Heart left ventricle (tissue), 16 donors: ENCODE results near the gene SLC16A11. TPM values are rescaled to one million over a fixed set of nuclear protein-coding genes. Genes with fewer than 3 reads are reported as not detected.

Experiments used
- ATAC-seq, 4 donors: fragments of 200-7000 bp; cut with Tn5 transposase; one replicate each; pipeline ENCODE4 v1.9.1; 2020 to 2022; ENCODE audit warnings: moderate library complexity in 4 of 4, mild to moderate bottlenecking in 3 of 4, moderate number of reproducible peaks in 1 of 4
- DNase-seq, 5 donors: peaks; one replicate each; pipeline ENCODE4 v3.0.0-alpha.2; 2020
- H3K27ac ChIP-seq, 12 donors: fragments of 200-600 bp; sonication (generic) in 4 of 12; one replicate each; pipeline versions ENCODE4 v1.5.0 to v1.8.0; 2016 to 2022; ENCODE audit warnings: mild to moderate bottlenecking in 2 of 12
- H3K27me3 ChIP-seq, 9 donors: fragments of 200-600 bp; sonication (generic) in 2 of 9; one replicate each; pipeline versions ENCODE4 v1.5.1 to v1.8.0; 2016 to 2022; ENCODE audit warnings: mild to moderate bottlenecking in 3 of 9
- H3K36me3 ChIP-seq, 9 donors: fragments of 200-600 bp; sonication (generic) in 2 of 9; one replicate each; pipeline versions ENCODE4 v1.5.0 to v1.8.0; 2018 to 2022; ENCODE audit warnings: mild to moderate bottlenecking in 2 of 9
- H3K4me1 ChIP-seq, 12 donors: fragments of 200-600 bp; sonication (generic) in 4 of 12; one replicate each; pipeline versions ENCODE4 v1.5.0 to v1.8.0; 2016 to 2022; ENCODE audit warnings: mild to moderate bottlenecking in 3 of 12
- H3K4me3 ChIP-seq, 12 donors: fragments of 200-600 bp; sonication (generic) in 4 of 12; one replicate each; pipeline versions ENCODE4 v1.5.0 to v1.8.0; 2017 to 2022; ENCODE audit warnings: mild to moderate bottlenecking in 9 of 12, moderate library complexity in 4 of 12
- H3K9me3 ChIP-seq, 12 donors: fragments of 200-600 bp; sonication (generic) in 4 of 12; one replicate each; pipeline versions ENCODE4 v1.5.0 to v1.8.0; 2016 to 2022; ENCODE audit warnings: mild to moderate bottlenecking in 1 of 12
- CTCF ChIP-seq, 12 donors: fragments of 200-600 bp; sonication (generic) in 4 of 12; IDR thresholded peaks; one replicate each; pipeline versions ENCODE4 v1.5.0 to v1.8.0; 2018 to 2022; ENCODE audit warnings: antibody characterized with exemption in 12 of 12, mild to moderate bottlenecking in 5 of 12
- POLR2A ChIP-seq, 2 donors: fragments of 450-650 bp; IDR thresholded peaks; one replicate each; pipeline ENCODE4 v1.6.1; 2017; ENCODE audit warnings: antibody characterized with exemption in 2 of 2, mild to moderate bottlenecking in 2 of 2, moderate library complexity in 2 of 2
- WGBS, 4 donors: extraction: QIAGEN DNeasy Blood & Tissue Kit in 2 of 4; methylation state at CpG; one replicate each; pipeline versions ENCODE4 v1.1.5 to v1.1.7; 2013 to 2018; 5-methylcytosine and 5-hydroxymethylcytosine counted together
- intact Hi-C, 10 donors: fragments of 100-400 bp; cut with DNase I; formaldehyde crosslinking; loops; one replicate each; pipeline versions ENCODE4 v1.11.1 to v1.14.2; 2022
- polyA plus RNA-seq, 2 donors: library from polyadenylated mRNA; stranded (reverse); fragments of 200-250 nt; gene quantifications; one replicate each; pipeline ENCODE4 v1.2.3, GENCODE V29; 2013
- total RNA-seq, 9 donors: library from RNA; depleted of rRNA in 2 of 9; stranded (reverse); fragments of >200 nt in 2 of 9; fragmentation: NEBNext Ultra II Directional in 3 of 9; extraction: Animal tissue kit (Norgen Biotek cat#: 25700) in 3 of 9; gene quantifications; one replicate each; pipeline versions ENCODE4 v1.1.0 to v1.2.4, GENCODE V29; 2016 to 2023
- donor health status: ischemic (EF 13 %, LVEDD 7.1; RV severe dilation, severe dysfunction).
- donor health status: healthy with polysubstance abuse.
- donor health status: DM: no; HTN: yes; CAD: no.
- donor health status: DM: no; HTN: no; CAD: no.
- donor health status: ischemic (EF 25% LVEDD 6.9; RV normal size, moderate dysfunction).
- donor health status: ischemic (EF 25% LVEDD 5.7; RV mildly dilated, moderate dysfunction).
- donor health status: healthy.
- donor health status: DM: yes; HTN: yes; CAD: no.
- donor health status: ischemic (EF 35%, LVEDD 5.7; RV mildly dilated, moderate dysfunction).
- donor health status: nonischemic (EF 11% LVEDD 7.7; RV severe dilation, severe dysfunction).
- donor health status: DM: yes; HTN: yes; CAD: no.
- donor health status: PGD.
- donor health status: ischemic (EF 29% LVEDD 5.4; RV normal size, mild dysfunction).
- donor health status: nonischemic (EF 23%, LVEDD 6.1; RV moderate dilation, normal function).

The SLC16A11 gene
- total and polyA plus RNA-seq, 11 donors = 0.19 to 1.4 (median 0.79) TPM; not detected in 1

- no peak for DNase-seq
- peak in 1 of 4 donors; percentile 3 for ATAC-seq
- H3K36me3 ChIP-seq = no peaks in the 10 kb centered on the region
- intact Hi-C loops = loop anchor here in 4 of 10 donors (2.0 to 10.0 kb wide), 4 partner anchors 91 to 256 kb away; partner anchors contain the start of gene YBX2 (in 1 of the 4)
- H3K27ac ChIP-seq = peak overlapping the region in 2 of 12 donors; percentile 24 to 68
- peaks cover 0 to 41% (median 28%) of the 10 kb centered on the region in 12 donors for H3K4me1 ChIP-seq
- H3K9me3 ChIP-seq = no peaks in the 10 kb centered on the region
- H3K27me3 ChIP-seq = peaks cover 0 to 43% (median 21%) of the 10 kb centered on the region in 9 donors
- WGBS, 4 donors = 17 to 27% (median 23%) methylated on average over 15 of the region's 15 CpGs
- peak overlapping the region in 9 of 12 donors; percentile 22 to 46 (median 26) for H3K4me3 ChIP-seq
- TF ChIP-seq POLR2A (IDR thresholded peaks at IDR 0.05) (no peak), CTCF (IDR thresholded peaks at IDR 0.05) (peak in 2 of 12 donors; percentile 5 to 9)
Observed at GRCh38 chr17:7046127-7046724, 2.3 kb upstream of the SLC16A11 start.

GRCh38 chr17:7045492-7046126, 1.7 kb upstream of the SLC16A11 start:
- intact Hi-C loops = loop anchor here in 7 of 10 donors (1.0 to 10.0 kb wide), 5 partner anchors 91 to 257 kb away; partner anchors contain the start of gene YBX2 (in 1 of the 7)
- TF ChIP-seq CTCF (IDR thresholded peaks at IDR 0.05) (peak; percentile 65 to 89 (median 80)), POLR2A (IDR thresholded peaks at IDR 0.05) (no peak)

GRCh38 chr17:7043182-7043496, 753 bp downstream of the SLC16A11 start:
- H3K27ac ChIP-seq = peak overlapping the region in 11 of 12 donors; percentile 7 to 69 (median 45)
- peak overlapping the region; percentile 27 to 62 (median 54) for H3K4me3 ChIP-seq
- intact Hi-C loops = loop anchor here in 1 of 10 donors (10.0 kb wide), 1 partner anchor 252 kb away; the partner anchor contains the start of gene YBX2
- no peaks in the 10 kb centered on the region for H3K36me3 ChIP-seq
- H3K27me3 ChIP-seq = peaks cover 0 to 40% (median 21%) of the 10 kb centered on the region in 9 donors
- 1 to 4% (median 3%) methylated on average over 15 to 21 of the region's 21 CpGs for WGBS, 4 donors
- H3K4me1 ChIP-seq = peaks cover 0 to 41% (median 28%) of the 10 kb centered on the region in 12 donors
- DNase-seq = no peak
- no peaks in the 10 kb centered on the region for H3K9me3 ChIP-seq
- peak in 3 of 4 donors; percentile 36 to 53 (median 46) for ATAC-seq
- TF ChIP-seq CTCF (IDR thresholded peaks at IDR 0.05) (no peak), POLR2A (IDR thresholded peaks at IDR 0.05) (no peak)

More at GRCh38 chr17:7045492-7046126, 1.7 kb upstream of the SLC16A11 start:
- H3K27ac ChIP-seq = no peak overlapping the region
- H3K9me3 ChIP-seq = no peaks in the 10 kb centered on the region
- no peaks in the 10 kb centered on the region for H3K36me3 ChIP-seq
- H3K4me1 ChIP-seq = peaks cover 0 to 41% (median 28%) of the 10 kb centered on the region in 12 donors
- WGBS, 4 donors = 26 to 40% (median 31%) methylated on average over 5 of the region's 5 CpGs
- ATAC-seq (peak in 2 of 4 donors; percentile 31 to 48), DNase-seq (no peak)
- peaks cover 0 to 43% (median 21%) of the 10 kb centered on the region in 9 donors for H3K27me3 ChIP-seq
- H3K4me3 ChIP-seq = peak overlapping the region in 5 of 12 donors; percentile 12 to 46 (median 27)
